ENCODE measurements around the gene SEC14L5. TPM values are rescaled to one million over a fixed set of nuclear protein-coding genes. Genes with fewer than 3 reads are reported as not detected.
"Not testable (repeated sequence)": the region's sequence is repeated elsewhere in the genome, so short reads cannot be mapped to it uniquely, and the experiment has no call there.

SEC14L5 gene
- total and polyA plus RNA-seq, 5 donors from 2014 or later: 1.5 TPM; not detected in 4

DNA sequence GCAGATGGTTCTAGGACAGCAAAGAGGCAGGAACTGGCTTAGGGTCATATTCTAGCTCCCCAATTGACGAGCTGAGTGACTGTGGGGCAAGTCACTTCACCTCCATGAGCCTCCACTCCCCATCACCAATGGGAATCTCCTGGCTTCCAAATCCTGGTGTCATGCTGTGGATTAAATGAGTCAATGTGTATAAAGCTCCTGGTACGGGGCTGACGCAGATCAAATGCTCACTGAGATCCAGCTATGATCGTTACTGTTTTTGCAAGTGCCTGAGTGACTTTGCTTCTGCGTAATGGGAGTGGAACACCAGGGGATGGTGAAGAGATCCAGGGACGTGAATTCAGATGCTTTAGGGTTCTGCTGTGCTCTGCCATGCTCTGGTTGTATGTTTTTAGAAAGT is 2.4 kb downstream of the SEC14L5 start:
- Mint-ChIP-seq H3K9me3 (peaks cover 0 to 3% (median 0%) of the 10 kb centered on the region in 7 donors), H3K36me3 (no peaks in the 10 kb centered on the region), H3K27me3 (peaks cover 49% of the 10 kb centered on the region), H3K27ac (no peak overlapping the region), H3K4me1 (peaks cover 0 to 26% (median 13%) of the 10 kb centered on the region in 4 donors), H3K4me3 (no peak overlapping the region)
- no peak overlapping the region for H3K4me3 ChIP-seq (ENCODE audit: low read depth, low read length)
- H3K36me3 ChIP-seq (ENCODE audit: control insufficient read depth, insufficient read depth, low read length): no peaks in the 10 kb centered on the region
- H3K9me3 ChIP-seq (ENCODE audit: control insufficient read depth in 2 of 2, low read length in 2 of 2): no peaks in the 10 kb centered on the region
- H3K4me1 ChIP-seq (ENCODE audit: control insufficient read depth, insufficient read depth, low read length, poor library complexity, severe bottlenecking): peaks cover 17% of the 10 kb centered on the region
- DNase-seq: no peak
- ATAC-seq (ENCODE audit: low read depth in 2 of 2): no peak
- peaks cover 5% of the 10 kb centered on the region for H3K27me3 ChIP-seq (ENCODE audit: control insufficient read depth, insufficient read depth, low read length)
- H3K27ac ChIP-seq (ENCODE audit: insufficient read depth, low read length, poor library complexity, severe bottlenecking): no peak overlapping the region

GRCh38 chr16:4962716-4963115 is 4.6 kb downstream of the SEC14L5 start:
- H3K36me3 ChIP-seq (ENCODE audit: control insufficient read depth, insufficient read depth, low read length): no peaks in the 10 kb centered on the region
- H3K36me3 Mint-ChIP-seq: no peaks in the 10 kb centered on the region
- H3K27me3 Mint-ChIP-seq: peaks cover 35% of the 10 kb centered on the region
- H3K4me1 Mint-ChIP-seq: peaks cover 0 to 14% (median 5%) of the 10 kb centered on the region in 4 donors
- no peak overlapping the region for H3K27ac Mint-ChIP-seq
- H3K4me1 ChIP-seq (ENCODE audit: control insufficient read depth, insufficient read depth, low read length, poor library complexity, severe bottlenecking): peaks cover 12% of the 10 kb centered on the region
- ATAC-seq (ENCODE audit: low read depth in 2 of 2) (no peak), DNase-seq (no peak)
- no peak overlapping the region for H3K4me3 ChIP-seq (ENCODE audit: low read depth, low read length)
- H3K4me3 Mint-ChIP-seq: no peak overlapping the region
- peaks cover 5% of the 10 kb centered on the region for H3K27me3 ChIP-seq (ENCODE audit: control insufficient read depth, insufficient read depth, low read length)
- H3K9me3 ChIP-seq (ENCODE audit: control insufficient read depth in 2 of 2, low read length in 2 of 2): no peaks in the 10 kb centered on the region
- H3K27ac ChIP-seq (ENCODE audit: insufficient read depth, low read length, poor library complexity, severe bottlenecking): no peak overlapping the region
- H3K9me3 Mint-ChIP-seq: peaks cover 0 to 3% (median 0%) of the 10 kb centered on the region in 7 donors

- not testable (repeated sequence) for DNase-seq; H3K27ac ChIP-seq (ENCODE audit: insufficient read depth, low read length, poor library complexity, severe bottlenecking); H3K4me1 ChIP-seq (ENCODE audit: control insufficient read depth, insufficient read depth, low read length, poor library complexity, severe bottlenecking); H3K4me1 Mint-ChIP-seq; H3K9me3 Mint-ChIP-seq; H3K27ac Mint-ChIP-seq; ATAC-seq (ENCODE audit: low read depth in 2 of 2); H3K4me3 Mint-ChIP-seq; H3K36me3 ChIP-seq (ENCODE audit: control insufficient read depth, insufficient read depth, low read length); H3K36me3 Mint-ChIP-seq; H3K27me3 ChIP-seq (ENCODE audit: control insufficient read depth, insufficient read depth, low read length); H3K4me3 ChIP-seq (ENCODE audit: low read depth, low read length); H3K9me3 ChIP-seq (ENCODE audit: control insufficient read depth in 2 of 2, low read length in 2 of 2)
- H3K27me3 Mint-ChIP-seq: peaks cover 30% of the 10 kb centered on the region
These were observed 5.4 kb downstream of the SEC14L5 start for GRCh38 chr16:4963527-4963926.

DNA sequence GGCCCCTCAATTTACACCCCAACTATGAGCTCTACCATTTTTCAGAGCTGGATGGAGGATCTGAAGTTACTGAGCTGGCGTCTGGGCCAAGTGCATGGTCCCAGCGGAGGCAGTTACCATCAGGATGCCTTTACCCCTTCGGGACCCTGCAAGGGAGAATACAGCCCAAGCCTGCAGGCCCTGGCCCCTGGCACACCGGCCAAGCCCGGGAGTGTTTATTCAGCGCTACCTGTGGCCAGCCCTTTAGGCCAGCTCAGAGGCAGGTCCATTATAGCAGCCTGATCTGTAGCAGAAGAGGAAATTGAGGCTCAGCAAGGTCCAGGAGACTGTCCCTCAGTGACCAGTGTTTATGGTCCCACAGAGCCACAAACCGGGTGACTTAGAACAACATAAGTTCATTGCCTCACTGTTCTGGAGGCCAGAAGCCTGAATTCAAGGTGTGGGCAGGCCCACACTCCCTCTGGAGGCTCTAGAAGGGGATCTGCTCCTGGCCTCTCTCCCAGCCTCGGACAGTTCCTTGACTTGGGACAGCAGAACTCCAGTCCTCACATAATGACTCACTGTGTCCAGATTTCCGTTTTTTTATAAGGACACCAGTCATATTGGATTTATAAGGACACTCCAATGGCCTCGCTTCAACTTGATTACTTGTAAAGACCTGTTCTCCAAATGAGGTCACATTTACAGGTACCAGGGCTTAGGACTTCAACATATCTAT is 8.8 kb downstream of the SEC14L5 start:
- ATAC-seq (ENCODE audit: low read depth in 2 of 2) (no peak), DNase-seq (no peak)
- no peaks in the 10 kb centered on the region for H3K36me3 Mint-ChIP-seq
- Histone ChIP-seq H3K27me3 (ENCODE audit: control insufficient read depth, insufficient read depth, low read length) (no peaks in the 10 kb centered on the region), H3K27ac (ENCODE audit: insufficient read depth, low read length, poor library complexity, severe bottlenecking) (no peak overlapping the region), H3K4me1 (ENCODE audit: control insufficient read depth, insufficient read depth, low read length, poor library complexity, severe bottlenecking) (no peaks in the 10 kb centered on the region), H3K36me3 (ENCODE audit: control insufficient read depth, insufficient read depth, low read length) (no peaks in the 10 kb centered on the region), H3K9me3 (ENCODE audit: control insufficient read depth in 2 of 2, low read length in 2 of 2) (no peaks in the 10 kb centered on the region), H3K4me3 (ENCODE audit: low read depth, low read length) (no peak overlapping the region)
- no peak overlapping the region for H3K4me3 Mint-ChIP-seq
- H3K27me3 Mint-ChIP-seq: peaks cover 8% of the 10 kb centered on the region
- no peaks in the 10 kb centered on the region for H3K9me3 Mint-ChIP-seq
- no peaks in the 10 kb centered on the region for H3K4me1 Mint-ChIP-seq
- H3K27ac Mint-ChIP-seq: no peak overlapping the region

DNA sequence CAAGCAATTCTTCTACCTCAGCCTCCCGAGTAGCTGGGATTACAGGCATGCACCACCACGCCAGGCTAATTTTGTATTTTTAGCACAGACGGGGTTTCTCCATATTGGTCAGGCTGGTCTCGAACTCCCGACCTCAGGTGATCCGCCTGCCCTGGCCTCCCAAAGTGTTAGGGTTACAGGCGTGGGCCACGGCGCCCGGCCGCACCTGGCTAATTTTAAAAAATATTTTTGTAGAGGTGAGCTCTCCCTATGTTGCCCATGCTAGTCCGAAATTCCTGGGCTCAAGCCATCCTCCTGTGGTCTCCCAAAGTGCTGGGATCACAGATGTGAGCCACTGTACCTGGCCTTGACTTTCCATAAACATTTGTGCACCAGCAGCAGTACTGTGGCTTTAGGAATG is 10.1 kb downstream of the SEC14L5 start:
- not testable (repeated sequence) for DNase-seq; H3K27me3 ChIP-seq (ENCODE audit: control insufficient read depth, insufficient read depth, low read length); H3K4me3 Mint-ChIP-seq; H3K9me3 ChIP-seq (ENCODE audit: control insufficient read depth in 2 of 2, low read length in 2 of 2); ATAC-seq (ENCODE audit: low read depth in 2 of 2); H3K27ac ChIP-seq (ENCODE audit: insufficient read depth, low read length, poor library complexity, severe bottlenecking); H3K4me1 ChIP-seq (ENCODE audit: control insufficient read depth, insufficient read depth, low read length, poor library complexity, severe bottlenecking); H3K36me3 Mint-ChIP-seq; H3K4me1 Mint-ChIP-seq; H3K27ac Mint-ChIP-seq; H3K36me3 ChIP-seq (ENCODE audit: control insufficient read depth, insufficient read depth, low read length); H3K4me3 ChIP-seq (ENCODE audit: low read depth, low read length); H3K9me3 Mint-ChIP-seq
- peaks cover 14% of the 10 kb centered on the region for H3K27me3 Mint-ChIP-seq

GRCh38 chr16:4968879-4969483 is 10.9 kb downstream of the SEC14L5 start:
- H3K4me3 Mint-ChIP-seq: no peak overlapping the region
- DNase-seq (no peak), ATAC-seq (ENCODE audit: low read depth in 2 of 2) (no peak)
- H3K4me1 Mint-ChIP-seq: no peaks in the 10 kb centered on the region
- H3K27ac Mint-ChIP-seq: no peak overlapping the region
- no peaks in the 10 kb centered on the region for H3K4me1 ChIP-seq (ENCODE audit: control insufficient read depth, insufficient read depth, low read length, poor library complexity, severe bottlenecking)
- H3K4me3 ChIP-seq (ENCODE audit: low read depth, low read length): no peak overlapping the region
- no peak overlapping the region for H3K27ac ChIP-seq (ENCODE audit: insufficient read depth, low read length, poor library complexity, severe bottlenecking)
- peaks cover 0 to 3% (median 0%) of the 10 kb centered on the region in 7 donors for H3K9me3 Mint-ChIP-seq
- no peaks in the 10 kb centered on the region for H3K27me3 ChIP-seq (ENCODE audit: control insufficient read depth, insufficient read depth, low read length)
- no peaks in the 10 kb centered on the region for H3K36me3 ChIP-seq (ENCODE audit: control insufficient read depth, insufficient read depth, low read length)
- H3K36me3 Mint-ChIP-seq: no peaks in the 10 kb centered on the region
- H3K9me3 ChIP-seq (ENCODE audit: control insufficient read depth in 2 of 2, low read length in 2 of 2): no peaks in the 10 kb centered on the region
- H3K27me3 Mint-ChIP-seq: peaks cover 14% of the 10 kb centered on the region

GRCh38 chr16:4970010-4970409 is 11.9 kb downstream of the SEC14L5 start:
- Mint-ChIP-seq H3K27me3 (peaks cover 14% of the 10 kb centered on the region), H3K9me3 (peaks cover 0 to 3% (median 0%) of the 10 kb centered on the region in 7 donors), H3K4me1 (no peaks in the 10 kb centered on the region), H3K36me3 (no peaks in the 10 kb centered on the region), H3K27ac (no peak overlapping the region), H3K4me3 (no peak overlapping the region)
- ATAC-seq (ENCODE audit: low read depth in 2 of 2) (no peak), DNase-seq (no peak)
- Histone ChIP-seq H3K4me1 (ENCODE audit: control insufficient read depth, insufficient read depth, low read length, poor library complexity, severe bottlenecking) (no peaks in the 10 kb centered on the region), H3K4me3 (ENCODE audit: low read depth, low read length) (no peak overlapping the region), H3K27me3 (ENCODE audit: control insufficient read depth, insufficient read depth, low read length) (no peaks in the 10 kb centered on the region), H3K36me3 (ENCODE audit: control insufficient read depth, insufficient read depth, low read length) (no peaks in the 10 kb centered on the region), H3K27ac (ENCODE audit: insufficient read depth, low read length, poor library complexity, severe bottlenecking) (no peak overlapping the region), H3K9me3 (ENCODE audit: control insufficient read depth in 2 of 2, low read length in 2 of 2) (no peaks in the 10 kb centered on the region)
